ENCODE data around the gene GBE1.

The GBE1 gene

DNA sequence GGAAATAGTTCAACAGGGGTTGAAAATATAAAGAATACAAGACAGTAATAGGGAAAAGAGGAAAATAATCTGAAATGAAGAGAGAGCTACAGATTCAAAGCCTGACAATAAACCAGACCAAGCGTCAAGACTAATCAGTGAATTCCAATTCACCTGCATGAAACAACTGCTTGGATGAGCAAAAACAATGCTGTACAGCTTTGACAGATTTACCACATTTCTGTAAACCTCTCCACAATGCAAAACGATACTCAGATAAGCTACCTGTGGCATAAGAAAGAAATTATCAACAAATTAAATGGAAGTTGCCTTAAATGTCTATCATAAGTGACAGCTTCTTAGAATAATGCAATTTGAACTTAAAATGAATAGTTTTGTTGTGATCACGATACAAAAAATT is 65.4 kb downstream of the GBE1 start:
- DNase-seq (ENCODE audit: extremely low read depth, low read depth), result no peak
- TF ChIP-seq, protein P1, sequence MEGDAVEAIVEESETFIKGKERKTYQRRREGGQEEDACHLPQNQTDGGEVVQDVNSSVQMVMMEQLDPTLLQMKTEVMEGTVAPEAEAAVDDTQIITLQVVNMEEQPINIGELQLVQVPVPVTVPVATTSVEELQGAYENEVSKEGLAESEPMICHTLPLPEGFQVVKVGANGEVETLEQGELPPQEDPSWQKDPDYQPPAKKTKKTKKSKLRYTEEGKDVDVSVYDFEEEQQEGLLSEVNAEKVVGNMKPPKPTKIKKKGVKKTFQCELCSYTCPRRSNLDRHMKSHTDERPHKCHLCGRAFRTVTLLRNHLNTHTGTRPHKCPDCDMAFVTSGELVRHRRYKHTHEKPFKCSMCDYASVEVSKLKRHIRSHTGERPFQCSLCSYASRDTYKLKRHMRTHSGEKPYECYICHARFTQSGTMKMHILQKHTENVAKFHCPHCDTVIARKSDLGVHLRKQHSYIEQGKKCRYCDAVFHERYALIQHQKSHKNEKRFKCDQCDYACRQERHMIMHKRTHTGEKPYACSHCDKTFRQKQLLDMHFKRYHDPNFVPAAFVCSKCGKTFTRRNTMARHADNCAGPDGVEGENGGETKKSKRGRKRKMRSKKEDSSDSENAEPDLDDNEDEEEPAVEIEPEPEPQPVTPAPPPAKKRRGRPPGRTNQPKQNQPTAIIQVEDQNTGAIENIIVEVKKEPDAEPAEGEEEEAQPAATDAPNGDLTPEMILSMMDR (IDR thresholded peaks at IDR 0.05; ENCODE audit: low read depth, low read length), result no peak

DNA sequence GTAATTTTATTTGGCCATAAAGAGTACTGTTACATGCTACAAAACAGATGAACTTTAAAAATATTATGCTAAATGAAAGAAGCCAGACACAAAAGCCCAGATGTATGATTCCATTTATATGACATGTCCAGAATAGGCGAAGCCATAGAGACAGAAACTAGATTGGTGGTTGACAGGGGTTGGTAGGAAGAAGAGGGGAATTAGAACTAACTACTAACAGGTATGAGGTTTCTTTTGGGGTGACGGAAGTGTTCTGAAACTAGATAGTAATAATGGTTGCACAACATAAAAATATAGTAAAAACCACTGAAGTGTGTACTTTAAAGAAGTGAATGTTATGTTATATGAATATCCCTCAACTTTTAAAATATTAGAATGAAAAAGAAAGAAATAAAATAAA is 66.1 kb downstream of the GBE1 start:
- TF ChIP-seq, protein P1 (IDR thresholded peaks at IDR 0.05; ENCODE audit: low read depth, low read length), result no peak
- DNase-seq (ENCODE audit: extremely low read depth, low read depth), result no peak

DNA sequence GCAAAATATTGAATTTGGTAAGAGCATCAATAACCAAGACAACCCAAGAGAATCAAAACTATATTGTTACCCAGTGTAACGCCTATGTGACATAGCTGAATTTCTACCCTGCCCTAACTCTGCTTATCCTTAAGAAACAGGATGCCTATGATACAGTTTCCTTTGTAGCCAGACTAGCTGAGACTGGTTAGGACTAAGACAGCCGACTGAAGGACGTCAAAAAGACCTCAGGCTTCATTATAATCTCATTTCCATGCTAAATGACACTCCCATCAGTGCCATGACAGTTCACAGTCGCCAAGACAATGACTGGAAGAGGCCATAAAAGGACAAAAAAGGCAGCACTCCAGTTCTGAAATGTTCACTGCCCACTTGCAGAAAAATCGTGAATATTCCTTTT is 66.8 kb downstream of the GBE1 start:
- no peak for DNase-seq (ENCODE audit: extremely low read depth, low read depth)
- TF ChIP-seq, protein P1 (IDR thresholded peaks at IDR 0.05; ENCODE audit: low read depth, low read length), result no peak

DNA sequence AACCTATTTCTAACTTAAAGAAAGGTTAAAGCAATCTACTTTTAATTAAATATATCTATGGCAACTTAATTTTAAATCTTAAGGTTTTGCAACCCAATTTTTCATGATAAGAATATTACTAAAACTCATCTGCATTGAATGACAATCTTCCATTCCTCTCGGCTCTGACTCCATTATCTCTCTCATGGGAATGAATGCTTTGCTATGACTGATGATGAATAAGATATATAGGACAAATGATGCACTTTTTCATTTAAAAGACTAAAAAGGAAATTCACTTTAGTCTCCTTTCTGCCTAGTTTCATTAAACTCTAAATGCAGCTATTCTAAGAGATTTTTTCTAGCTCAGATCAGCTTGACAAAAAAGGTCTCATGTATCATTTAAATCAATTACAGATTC is 68.7 kb downstream of the GBE1 start:
- TF ChIP-seq, protein P1 (IDR thresholded peaks at IDR 0.05; ENCODE audit: low read depth, low read length), result no peak
- no peak for DNase-seq (ENCODE audit: extremely low read depth, low read depth)

DNA sequence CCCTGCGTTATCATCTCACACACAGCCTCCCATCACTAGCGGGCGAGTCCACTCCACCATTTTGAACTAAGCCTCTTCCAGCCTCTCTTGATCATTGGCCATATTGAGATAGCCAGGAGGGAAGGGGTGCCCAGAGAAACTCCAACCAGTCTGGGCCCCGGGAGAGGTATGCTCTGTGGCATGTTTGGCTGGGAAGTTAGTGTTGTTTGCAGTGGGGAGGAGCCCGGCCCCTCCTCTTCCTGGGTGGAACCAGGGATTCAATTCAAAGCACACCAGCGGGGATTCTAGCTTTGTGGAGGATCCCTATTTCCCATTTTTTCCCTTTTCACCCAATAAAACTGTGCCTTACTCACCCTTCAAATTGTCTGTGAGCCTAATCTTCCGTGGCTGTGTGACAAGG is 71.8 kb downstream of the GBE1 start:
- TF ChIP-seq, protein P1 (IDR thresholded peaks at IDR 0.05; ENCODE audit: low read depth, low read length), result no peak

DNA sequence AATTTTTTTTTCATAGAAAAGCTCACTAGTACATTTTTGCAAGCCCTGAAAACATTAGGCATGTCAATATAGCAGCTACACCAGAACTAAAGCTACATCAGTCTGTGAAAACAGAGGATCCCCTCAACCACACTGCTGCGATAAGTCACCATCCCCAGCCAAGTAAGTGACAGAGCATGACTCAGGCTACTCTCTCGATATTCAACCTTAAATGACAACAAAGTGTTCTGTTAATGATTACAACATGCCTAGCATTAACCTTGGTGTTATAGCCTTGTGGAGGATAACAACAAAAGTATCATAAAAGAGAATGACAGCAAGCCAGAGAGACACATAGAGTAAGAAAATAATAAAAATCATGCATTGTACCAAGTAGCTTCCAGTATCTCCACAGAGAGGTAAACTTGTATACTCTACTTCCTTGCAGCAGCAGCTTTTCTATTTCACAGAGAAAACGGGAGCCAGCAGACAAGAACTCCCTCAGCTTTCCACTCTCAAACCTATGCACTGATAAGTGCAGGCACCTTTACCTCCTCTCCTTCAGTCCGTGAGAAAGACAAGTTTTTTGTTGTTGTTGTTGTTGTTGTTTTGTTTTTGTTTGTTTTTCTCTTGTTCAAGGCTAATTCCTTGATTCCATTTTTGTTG is 76.6 kb downstream of the GBE1 start:
- no peak for DNase-seq (ENCODE audit: extremely low read depth, low read depth)
- TF ChIP-seq, protein P1 (IDR thresholded peaks at IDR 0.05; ENCODE audit: low read depth, low read length), result no peak

More for the DNA sequence above, 71.8 kb downstream of the GBE1 start:
- no peak for DNase-seq (ENCODE audit: extremely low read depth, low read depth)

DNA sequence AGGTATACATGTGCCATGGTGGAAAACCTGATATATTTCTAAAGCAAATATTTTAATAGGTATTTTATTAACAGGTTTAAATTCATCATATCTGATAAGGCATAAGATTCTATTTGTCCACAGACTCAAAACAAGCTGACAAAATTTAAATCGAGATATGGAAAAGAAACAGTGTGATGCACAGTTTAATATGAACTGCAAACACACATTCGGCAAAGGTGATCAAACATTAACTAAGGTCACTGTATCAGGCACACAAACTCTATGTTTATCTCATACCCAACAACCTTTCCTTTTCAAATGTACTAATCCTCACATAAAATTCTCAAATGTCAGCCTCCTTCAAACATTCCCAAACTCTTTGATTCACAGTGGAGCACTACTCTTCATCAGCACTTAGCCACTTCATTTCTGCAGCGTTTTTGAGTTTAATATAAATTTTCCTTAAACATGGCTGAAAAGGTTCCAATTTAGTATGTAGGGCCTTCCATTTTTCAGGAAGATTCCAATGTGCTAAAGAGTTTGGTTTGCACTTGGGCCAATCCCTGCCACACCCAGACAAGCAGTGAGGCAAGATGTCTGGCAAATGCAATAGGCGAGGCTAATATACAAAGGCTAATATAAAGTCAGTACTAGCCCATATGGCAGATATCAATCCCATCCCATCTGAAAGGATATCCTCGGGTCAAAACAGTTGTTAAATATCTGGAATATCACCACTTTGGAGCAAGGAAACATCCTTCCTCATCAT is 84.6 kb downstream of the GBE1 start:
- TF ChIP-seq, protein P1 (IDR thresholded peaks at IDR 0.05; ENCODE audit: low read depth, low read length), result no peak
- no peak for DNase-seq (ENCODE audit: extremely low read depth, low read depth)
